Hypothalamus (tissue), 51 donors: ENCODE results near the gene HMX1.

ENCODE experiments used
- DNase-seq, 51 donors: peaks; one replicate each; lab custom pipeline; 2025; lab: John Stamatoyannopoulos, UW

Gene HMX1

DNA sequence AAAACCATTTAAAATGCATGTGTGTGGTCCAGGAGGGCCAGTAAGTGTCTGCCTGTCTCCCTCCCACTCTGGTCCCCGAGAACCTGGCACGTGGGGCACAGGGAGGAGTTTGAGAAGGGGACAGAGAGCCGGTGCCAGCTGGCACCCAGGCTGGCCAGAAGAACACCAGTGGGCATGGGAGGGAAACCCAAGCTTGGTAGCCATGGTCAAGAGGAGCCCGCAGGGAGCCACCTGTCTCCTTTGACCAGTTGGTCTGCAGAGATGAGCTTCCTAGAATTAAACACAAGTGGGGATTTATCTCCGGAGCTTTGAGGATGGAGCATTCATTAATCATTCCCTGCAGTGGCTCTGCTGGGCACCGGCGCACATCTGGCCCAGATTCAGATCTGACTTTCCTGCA, 41.6 kb downstream of the HMX1 start:
- DNase-seq = no peak

DNA sequence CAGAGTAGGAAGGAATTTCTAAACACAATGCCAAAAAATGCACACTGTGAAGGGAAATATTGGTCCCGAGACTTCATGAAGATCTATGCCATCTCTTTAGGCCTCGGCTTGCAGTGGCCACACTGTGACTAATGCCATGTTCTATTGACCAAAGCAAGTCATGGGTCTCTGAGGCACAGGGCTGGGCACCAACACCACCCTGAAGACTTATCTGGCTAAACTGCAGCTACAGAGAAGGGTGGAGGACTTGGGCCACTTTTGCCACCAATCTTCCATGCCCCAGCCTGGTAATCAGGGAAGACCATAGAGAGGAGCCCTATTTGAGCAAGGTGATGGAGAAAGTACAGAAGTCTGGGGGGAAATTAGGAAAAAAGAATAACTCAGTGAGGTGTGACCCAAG, 42.1 kb downstream of the HMX1 start:
- no peak for DNase-seq

- DNase-seq = no peak
These were observed 42.8 kb downstream of the HMX1 start for GRCh38 chr4:8828869-8829268.

DNA sequence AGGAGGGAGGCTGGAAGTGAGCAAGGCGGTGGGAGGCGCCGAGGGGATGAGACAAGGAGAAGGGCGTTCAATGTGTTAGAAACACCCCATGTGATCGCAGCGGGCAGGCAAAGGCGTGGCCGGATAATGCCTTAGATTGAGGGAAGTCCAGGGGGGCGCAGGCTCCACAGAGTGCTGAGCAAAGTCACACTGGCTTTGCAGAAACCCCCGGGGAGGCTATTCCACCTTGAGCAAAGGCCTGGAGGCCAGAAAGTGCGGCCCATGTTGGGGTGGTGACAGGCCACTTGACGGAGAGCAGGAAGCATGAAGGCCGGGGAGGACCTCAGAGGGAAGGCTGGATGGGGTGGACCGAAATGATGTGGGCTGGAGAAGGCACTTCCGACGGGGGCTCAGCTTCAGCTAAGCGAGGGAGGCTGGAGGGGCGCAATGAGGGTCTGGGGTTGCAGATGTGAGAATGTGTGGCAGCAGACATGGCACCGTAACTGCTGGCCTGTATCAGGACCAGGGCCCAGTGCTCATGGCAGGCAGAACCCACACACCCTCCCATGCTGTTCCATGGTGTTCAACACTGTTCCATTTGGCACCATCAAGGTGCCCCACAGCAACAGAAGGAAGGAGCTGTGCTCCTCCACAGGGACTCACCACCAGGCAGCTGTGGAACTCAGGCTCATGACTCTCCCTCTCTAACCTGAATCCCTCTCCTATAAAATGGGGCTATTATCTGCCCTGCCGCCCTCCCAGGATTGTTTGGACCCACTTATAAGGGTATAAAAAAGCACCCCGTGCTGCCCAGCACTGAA, 50.3 kb downstream of the HMX1 start:
- no peak for DNase-seq

DNA sequence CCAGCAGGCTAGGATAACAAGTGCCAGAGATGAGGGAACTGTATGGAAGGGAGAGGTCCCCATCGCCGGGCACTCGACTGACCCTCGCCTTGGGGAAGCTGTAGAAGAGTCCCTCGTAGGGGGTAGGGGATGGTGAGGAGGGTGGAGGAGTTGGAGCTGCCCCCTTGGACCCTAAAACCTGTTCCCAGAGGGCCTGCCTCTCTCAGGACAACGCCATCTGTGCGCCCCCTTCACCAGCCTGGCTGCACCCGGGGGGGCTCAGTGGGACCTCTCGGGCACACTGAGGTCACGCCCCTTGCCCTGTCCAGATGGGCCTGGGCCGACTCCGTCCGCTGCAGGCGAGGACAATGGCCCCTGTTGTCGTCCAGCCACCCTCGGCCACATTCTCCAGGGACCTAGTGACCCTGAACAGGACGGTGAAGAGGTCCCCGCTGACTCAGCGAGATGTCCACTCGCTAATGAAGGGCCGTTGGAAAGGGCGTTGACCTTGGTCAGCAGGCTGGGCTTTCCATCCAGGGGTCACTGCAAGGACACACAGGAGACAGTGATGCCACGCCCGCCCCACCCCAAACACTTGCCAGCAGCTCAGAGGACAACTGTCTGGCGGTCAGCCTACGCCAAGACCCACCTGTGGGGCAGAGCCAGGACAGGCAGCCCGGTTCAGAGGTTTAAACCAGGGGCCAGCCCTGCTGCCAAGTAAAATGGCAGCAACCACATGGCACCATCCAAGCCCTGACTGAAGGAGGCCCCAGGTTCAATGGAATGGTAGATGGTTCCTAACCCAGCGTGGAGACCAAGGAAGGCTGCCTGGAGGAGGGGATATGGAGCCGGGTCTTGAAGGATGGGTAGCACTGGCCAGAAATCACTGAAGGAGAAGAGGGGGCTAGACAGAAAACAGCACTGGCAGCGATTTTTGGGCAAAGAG, 51.2 kb downstream of the HMX1 start:
- no peak for DNase-seq

- DNase-seq = no peak
These were observed 52.0 kb downstream of the HMX1 start for GRCh38 chr4:8819473-8820177.

DNA sequence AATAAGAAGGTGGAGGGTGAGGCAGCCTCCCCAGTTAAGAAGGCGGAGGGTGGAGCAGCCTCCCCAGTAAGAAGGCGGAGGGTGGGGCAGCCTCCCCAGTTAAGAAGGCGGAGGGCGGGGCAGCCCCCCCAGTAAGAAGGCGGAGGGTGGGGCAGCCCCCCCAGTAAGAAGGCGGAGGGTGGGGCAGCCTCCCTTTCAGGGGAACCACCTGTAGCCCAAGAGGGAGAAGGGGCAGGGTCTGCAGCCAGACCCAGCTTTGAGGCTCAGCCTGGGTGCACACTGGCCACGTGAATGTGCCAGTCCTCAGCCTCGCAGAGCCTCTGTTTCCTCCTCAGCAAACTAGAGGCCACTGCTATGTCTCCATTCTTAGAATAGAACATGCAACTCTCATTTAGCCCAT, 52.6 kb downstream of the HMX1 start:
- DNase-seq = no peak

DNA sequence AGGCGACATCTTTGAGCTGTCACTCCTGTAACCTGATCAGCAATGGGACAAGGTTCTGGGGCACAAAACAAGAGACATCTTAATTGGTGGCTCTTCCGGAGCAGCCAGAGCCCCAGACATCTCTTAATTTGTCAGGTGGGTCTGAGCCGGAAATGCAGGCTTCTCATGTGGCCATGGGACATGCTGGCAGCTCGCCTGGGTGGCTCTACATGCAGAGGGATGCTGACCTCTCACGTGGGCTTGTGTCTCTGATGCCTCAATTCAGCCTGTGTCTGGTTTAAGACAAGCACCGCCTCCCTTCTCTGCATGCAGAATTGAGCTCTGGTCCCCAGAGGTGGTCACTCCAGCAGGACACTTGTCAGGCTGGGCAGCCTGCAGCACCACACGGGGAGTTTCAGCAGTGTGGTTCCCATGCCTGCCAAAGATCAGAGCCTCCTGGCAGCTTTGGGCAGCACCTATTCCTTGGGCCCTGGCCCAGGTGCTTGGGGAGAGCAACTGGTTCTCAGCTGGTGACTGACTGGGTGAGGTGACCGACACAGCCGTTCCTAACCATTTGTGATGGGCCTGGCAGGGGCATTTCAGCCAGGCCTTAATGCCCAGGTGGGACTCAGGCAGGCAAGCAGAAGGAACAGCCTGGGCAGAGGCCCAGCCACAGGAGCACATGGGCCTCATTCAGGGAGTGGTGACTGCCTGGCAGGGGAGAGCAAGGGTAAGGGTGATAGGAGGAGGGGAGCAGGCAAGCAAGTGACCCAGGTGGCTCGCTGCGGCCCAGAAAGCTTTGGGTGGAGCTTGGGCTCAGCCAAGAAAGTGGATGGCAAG, 53.4 kb downstream of the HMX1 start:
- DNase-seq = no peak

GRCh38 chr4:8817813-8818062, 53.9 kb downstream of the HMX1 start:
- no peak for DNase-seq

GRCh38 chr4:8817096-8817812, 54.4 kb downstream of the HMX1 start:
- no peak for DNase-seq
